T-helper 1 cell treated with Interleukin-12 subunit alpha and Interleukin-12 subunit beta and Interleukin-4 antibody, amounts not matched to agents 30 μg/mL and 1 μg/mL, for 36 hours (primary cell): Measurements from ENCODE around the gene IFT88.
"Not testable (repeated sequence)": the region's sequence is repeated elsewhere in the genome, so short reads cannot be mapped to it uniquely, and the experiment has no call there.

Source experiments
- H3K27ac Mint-ChIP-seq: one replicate; pipeline ENCODE4 v1.8.0; 2021; ENCODE audit warnings: mild to moderate bottlenecking, mixed read lengths
- H3K27me3 Mint-ChIP-seq: one replicate; pipeline ENCODE4 v1.8.0; 2021; ENCODE audit warnings: low read depth, mixed read lengths
- H3K36me3 Mint-ChIP-seq: one replicate; pipeline ENCODE4 v1.8.0; 2021; ENCODE audit warnings: low read depth, mixed read lengths
- H3K4me1 Mint-ChIP-seq: one replicate; pipeline ENCODE4 v1.8.0; 2021; ENCODE audit warnings: low read depth, mixed read lengths
- H3K4me3 Mint-ChIP-seq: one replicate; pipeline ENCODE4 v1.8.0; 2021; ENCODE audit warnings: mild to moderate bottlenecking, moderate library complexity, mixed read lengths
- H3K9me3 Mint-ChIP-seq: one replicate; pipeline ENCODE4 v1.8.0; 2021; ENCODE audit warnings: mixed read lengths

Gene IFT88

DNA sequence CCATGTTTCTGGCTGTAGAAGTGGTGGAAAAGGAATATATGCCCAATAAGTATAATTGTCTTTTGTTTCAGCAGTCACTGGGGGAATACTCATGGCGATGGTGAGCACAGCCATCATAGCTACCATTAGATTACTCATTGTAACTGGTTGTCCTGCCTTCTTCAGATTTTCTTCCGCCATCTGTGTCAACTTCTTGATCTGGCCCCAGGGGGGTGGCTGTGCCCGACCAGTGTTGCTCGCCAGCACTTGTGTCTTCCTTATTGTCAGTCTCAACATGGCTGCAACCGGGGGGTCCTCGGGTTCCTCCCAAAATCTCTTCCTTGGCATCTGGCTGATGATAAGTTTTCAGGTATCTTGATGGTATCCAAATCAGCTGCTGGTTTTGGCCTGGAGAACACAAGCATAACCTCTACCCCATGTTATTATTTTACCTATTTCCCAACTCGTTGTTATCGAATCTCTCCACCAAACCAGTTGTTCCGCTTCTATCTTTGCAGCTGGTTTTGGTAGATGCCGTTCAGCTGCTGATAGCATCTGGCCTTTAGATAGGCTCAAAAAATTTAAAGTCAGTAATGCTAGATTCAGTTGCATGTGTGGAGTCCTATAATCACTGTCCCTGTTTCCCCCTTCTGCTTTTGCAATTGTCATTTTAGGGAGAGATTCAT, 113.6 kb downstream of the IFT88 start:
- Mint-ChIP-seq H3K27ac (no peak overlapping the region), H3K36me3 (no peaks in the 10 kb centered on the region), H3K9me3 (no peaks in the 10 kb centered on the region), H3K27me3 (no peaks in the 10 kb centered on the region), H3K4me1 (no peaks in the 10 kb centered on the region), H3K4me3 (no peak overlapping the region)

DNA sequence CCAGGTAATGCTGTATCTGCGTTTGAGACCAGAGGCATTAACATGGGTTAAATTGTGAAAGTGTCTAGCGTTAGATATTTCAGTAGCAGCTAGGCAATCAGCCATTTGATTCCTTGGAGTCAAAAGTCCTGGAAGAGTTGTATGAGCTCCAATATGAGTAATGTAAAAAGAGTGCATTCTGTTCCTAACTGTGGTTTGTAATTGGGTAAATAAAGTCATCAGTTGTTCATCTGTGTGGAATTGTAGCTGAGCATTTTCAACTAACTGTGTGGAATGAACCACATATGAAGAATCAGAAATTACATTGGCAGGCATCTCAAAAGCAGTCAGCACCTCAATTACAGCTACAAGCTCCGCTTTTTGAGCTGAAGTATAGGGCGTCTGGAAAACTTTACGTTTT, 114.5 kb downstream of the IFT88 start:
- not testable (repeated sequence) for H3K4me1 Mint-ChIP-seq

DNA sequence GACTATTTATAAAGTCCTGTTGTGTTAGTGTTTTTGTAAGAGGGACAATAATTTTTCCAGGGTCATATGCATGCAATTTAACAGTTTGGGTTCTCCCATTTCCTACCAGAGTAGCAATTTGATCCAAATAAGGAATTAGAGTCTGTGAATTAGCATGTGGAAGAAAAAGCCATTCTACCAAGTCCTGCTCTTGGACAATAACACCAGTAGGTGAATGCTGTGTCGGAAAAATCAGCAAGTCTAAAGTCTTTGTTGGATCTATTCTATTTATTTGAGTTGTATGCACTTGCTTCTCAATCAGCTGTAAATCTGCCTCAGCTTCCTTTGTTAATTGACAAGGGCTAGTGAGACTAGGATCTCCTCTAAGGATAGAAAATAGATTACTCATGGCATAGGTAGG, 115.1 kb downstream of the IFT88 start:
- Mint-ChIP-seq H3K9me3 (no peaks in the 10 kb centered on the region), H3K36me3 (no peaks in the 10 kb centered on the region), H3K27me3 (no peaks in the 10 kb centered on the region), H3K27ac (no peak overlapping the region), H3K4me3 (no peak overlapping the region), H3K4me1 (no peaks in the 10 kb centered on the region)

More for the DNA sequence above, 114.5 kb downstream of the IFT88 start:
- H3K4me3 Mint-ChIP-seq, H3K9me3 Mint-ChIP-seq, H3K36me3 Mint-ChIP-seq, H3K27me3 Mint-ChIP-seq, H3K27ac Mint-ChIP-seq: not testable (repeated sequence)

DNA sequence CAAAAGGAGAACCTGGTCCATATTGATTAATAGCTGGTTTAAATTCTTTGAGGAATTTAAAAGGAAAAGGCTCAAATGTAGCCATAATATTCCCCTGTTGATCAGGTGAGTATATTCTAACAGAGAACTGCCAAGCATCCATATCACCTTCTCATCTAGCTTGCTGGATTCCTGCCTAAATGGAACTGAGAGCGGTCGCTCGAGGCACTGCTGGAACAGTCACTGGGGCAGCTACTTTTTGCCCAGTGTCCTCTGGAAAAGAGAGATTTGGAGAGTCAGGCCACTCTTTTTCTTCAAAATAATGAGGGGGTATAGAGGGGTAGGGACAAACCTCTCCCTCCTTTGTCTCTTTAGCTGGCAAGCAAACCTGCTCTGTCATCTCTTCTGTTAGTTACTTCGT, 117.1 kb downstream of the IFT88 start:
- no peak overlapping the region for H3K4me3 Mint-ChIP-seq
- H3K4me1 Mint-ChIP-seq, result no peaks in the 10 kb centered on the region
- no peaks in the 10 kb centered on the region for H3K27me3 Mint-ChIP-seq
- H3K9me3 Mint-ChIP-seq, result no peaks in the 10 kb centered on the region
- no peaks in the 10 kb centered on the region for H3K36me3 Mint-ChIP-seq
- no peak overlapping the region for H3K27ac Mint-ChIP-seq

DNA sequence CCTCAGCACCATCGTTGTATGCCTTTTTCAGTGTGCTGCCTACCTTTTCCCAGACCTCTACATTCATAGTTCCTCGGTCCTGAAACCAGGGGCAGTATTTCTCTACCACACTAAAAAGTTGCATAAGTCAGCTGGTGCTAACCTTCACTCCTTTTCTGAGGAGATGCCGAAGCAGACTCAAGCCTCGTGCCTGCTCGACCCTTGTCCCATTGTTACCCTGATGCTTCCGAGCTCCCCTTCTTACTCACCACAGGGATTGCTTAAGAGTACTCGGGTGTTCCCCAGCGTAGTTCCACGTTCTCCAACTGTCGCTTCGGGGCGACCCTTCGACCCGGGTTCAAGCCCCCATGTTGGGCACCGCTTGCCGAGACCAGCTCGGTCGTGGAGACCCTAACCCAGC, 117.6 kb downstream of the IFT88 start:
- Mint-ChIP-seq H3K27me3 (no peaks in the 10 kb centered on the region), H3K36me3 (no peaks in the 10 kb centered on the region), H3K9me3 (no peaks in the 10 kb centered on the region), H3K4me3 (no peak overlapping the region), H3K4me1 (no peaks in the 10 kb centered on the region), H3K27ac (no peak overlapping the region)

DNA sequence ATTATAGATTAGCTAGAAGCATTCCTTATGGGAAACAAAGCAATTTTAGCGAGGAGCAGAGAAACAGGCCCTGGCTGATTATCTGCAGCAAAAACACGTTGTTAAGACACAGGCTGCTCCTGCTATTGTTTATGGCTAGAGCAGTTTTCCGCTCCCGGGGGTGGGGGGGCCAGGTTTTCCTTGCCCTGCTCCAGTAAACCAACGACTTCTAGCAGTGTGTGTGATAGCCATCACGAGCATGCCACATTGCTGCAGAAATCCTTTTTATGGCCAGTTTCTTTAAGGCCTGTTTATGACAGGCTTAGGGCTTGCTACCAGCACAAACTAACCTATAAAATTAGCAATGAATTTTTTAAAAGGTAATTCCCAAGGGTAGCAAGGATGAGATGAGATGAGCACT, 118.1 kb downstream of the IFT88 start:
- no peak overlapping the region for H3K4me3 Mint-ChIP-seq
- no peaks in the 10 kb centered on the region for H3K4me1 Mint-ChIP-seq
- H3K27ac Mint-ChIP-seq, result no peak overlapping the region
- H3K27me3 Mint-ChIP-seq, result no peaks in the 10 kb centered on the region
- H3K9me3 Mint-ChIP-seq, result no peaks in the 10 kb centered on the region
- H3K36me3 Mint-ChIP-seq, result no peaks in the 10 kb centered on the region

DNA sequence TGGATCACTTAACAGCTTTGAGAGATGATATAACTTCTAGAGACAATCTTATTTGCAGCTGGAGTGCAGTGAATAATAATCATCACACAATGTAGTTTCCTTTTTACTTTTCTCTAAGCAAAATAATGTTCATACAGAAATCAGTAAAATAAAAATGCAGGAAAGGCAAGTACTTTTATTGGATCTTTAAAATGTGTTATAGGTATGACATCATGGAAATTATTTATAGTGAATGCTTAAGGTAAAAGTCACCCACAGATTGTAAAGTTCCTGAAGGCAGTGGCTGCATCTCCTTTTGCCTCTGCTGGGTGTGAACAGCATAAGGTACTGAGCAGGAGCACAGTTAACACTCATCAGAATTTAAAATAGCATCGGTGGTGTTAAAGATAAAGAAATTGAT, 119.2 kb downstream of the IFT88 start:
- H3K27ac Mint-ChIP-seq, result no peak overlapping the region
- no peaks in the 10 kb centered on the region for H3K9me3 Mint-ChIP-seq
- H3K27me3 Mint-ChIP-seq, result no peaks in the 10 kb centered on the region
- no peaks in the 10 kb centered on the region for H3K4me1 Mint-ChIP-seq
- H3K36me3 Mint-ChIP-seq, result no peaks in the 10 kb centered on the region
- no peak overlapping the region for H3K4me3 Mint-ChIP-seq

DNA sequence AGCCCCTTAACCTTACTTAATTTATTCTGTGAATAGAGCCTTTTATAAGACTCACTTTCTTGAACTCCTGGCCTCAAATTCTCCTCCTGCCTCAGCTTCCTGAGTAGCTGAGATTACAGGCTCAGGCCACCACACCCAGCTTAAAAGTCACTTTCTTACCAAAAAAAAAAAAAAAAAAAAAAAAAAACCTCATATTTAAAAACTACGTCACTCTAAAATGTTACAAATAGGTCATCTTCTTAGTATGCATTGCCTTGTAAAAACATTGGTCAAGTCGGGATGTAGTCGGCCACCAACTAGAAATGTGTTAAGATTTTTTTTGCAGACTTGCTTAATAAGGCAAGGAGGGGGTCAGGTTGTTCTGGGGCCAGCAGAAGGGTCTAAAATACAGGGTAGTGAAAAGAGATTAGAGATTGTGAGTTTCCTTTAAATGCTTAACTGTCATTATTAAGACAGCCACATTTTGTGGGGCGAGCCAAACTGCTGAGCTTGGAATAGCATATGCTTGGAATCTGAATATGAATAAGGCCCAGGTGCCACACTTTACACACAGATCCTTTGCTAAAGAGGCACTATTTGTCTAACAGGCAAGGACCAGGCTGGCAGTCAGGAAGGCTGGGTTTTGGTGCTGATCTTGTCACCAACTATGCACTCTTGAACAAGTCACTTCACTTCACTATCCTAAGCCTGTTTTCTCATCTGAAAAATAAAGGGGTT, 120.1 kb downstream of the IFT88 start:
- no peak overlapping the region for H3K4me3 Mint-ChIP-seq
- H3K27me3 Mint-ChIP-seq, result no peaks in the 10 kb centered on the region
- H3K4me1 Mint-ChIP-seq, result no peaks in the 10 kb centered on the region
- no peak overlapping the region for H3K27ac Mint-ChIP-seq
- H3K9me3 Mint-ChIP-seq, result no peaks in the 10 kb centered on the region
- H3K36me3 Mint-ChIP-seq, result no peaks in the 10 kb centered on the region

DNA sequence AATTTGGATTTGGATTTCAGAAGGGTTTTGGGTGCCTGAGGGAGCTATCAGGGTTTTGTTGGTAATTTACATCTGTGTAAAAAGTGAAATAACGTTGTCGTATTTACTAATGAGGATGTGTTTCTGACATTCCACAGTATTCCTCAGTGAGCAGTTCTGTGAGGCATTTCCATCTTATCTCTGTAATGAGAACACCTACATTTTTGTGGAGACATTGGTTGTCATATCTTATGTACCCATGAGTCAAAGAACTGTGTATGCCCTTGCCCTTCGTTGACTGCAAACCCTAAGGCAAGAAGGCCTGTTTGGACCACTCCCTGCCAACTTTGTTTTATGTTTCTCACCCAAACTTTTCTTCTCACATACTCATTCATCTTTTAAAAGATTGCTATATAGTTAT, 122.3 kb downstream of the IFT88 start:
- H3K4me1 Mint-ChIP-seq, result no peaks in the 10 kb centered on the region
- H3K4me3 Mint-ChIP-seq, result no peak overlapping the region
- H3K9me3 Mint-ChIP-seq, result no peaks in the 10 kb centered on the region
- H3K27me3 Mint-ChIP-seq, result no peaks in the 10 kb centered on the region
- no peaks in the 10 kb centered on the region for H3K36me3 Mint-ChIP-seq
- no peak overlapping the region for H3K27ac Mint-ChIP-seq

DNA sequence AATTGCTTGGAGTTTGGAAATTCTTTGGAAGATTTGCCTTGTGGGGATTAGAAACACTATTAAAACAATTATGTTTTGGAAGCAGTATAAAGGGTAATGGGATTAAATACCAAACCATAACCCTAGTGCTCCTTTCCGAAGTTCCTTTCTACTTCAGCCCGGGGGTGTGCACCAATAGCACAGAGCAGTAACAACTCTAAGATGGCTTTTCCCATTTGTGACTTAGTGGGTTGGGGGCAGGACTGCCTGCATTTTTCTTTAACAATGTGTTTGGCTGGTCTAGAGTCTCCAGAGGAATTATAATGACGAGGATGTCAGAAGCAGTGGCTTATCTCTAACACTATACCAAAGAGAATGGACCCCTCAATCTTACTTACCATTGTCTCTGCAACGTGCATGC, 124.7 kb downstream of the IFT88 start:
- Mint-ChIP-seq H3K36me3 (no peaks in the 10 kb centered on the region), H3K4me3 (no peak overlapping the region), H3K27me3 (peaks cover 8% of the 10 kb centered on the region), H3K9me3 (no peaks in the 10 kb centered on the region), H3K4me1 (no peaks in the 10 kb centered on the region), H3K27ac (no peak overlapping the region)

DNA sequence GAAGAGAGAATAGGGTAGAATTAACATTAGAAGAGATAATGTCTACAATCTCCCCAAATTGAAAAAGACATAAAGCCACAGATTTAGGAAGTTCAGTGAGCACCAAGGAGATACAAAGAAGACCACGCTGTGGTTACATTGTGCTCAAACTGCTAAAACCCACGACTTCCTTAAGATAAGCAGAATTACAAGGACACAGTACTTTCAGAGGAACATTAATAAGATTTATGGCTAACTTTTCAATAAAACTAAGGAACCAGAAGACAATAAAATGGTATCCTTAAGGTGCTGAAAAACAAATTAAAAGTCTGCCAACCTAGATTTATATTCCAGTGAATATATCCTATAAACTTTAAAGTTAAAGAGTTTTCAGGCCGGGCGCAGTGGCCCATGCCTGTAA, 129.1 kb downstream of the IFT88 start:
- Mint-ChIP-seq H3K4me3 (no peak overlapping the region), H3K36me3 (no peaks in the 10 kb centered on the region), H3K27me3 (peaks cover 29% of the 10 kb centered on the region), H3K9me3 (no peaks in the 10 kb centered on the region), H3K4me1 (no peaks in the 10 kb centered on the region), H3K27ac (no peak overlapping the region)

DNA sequence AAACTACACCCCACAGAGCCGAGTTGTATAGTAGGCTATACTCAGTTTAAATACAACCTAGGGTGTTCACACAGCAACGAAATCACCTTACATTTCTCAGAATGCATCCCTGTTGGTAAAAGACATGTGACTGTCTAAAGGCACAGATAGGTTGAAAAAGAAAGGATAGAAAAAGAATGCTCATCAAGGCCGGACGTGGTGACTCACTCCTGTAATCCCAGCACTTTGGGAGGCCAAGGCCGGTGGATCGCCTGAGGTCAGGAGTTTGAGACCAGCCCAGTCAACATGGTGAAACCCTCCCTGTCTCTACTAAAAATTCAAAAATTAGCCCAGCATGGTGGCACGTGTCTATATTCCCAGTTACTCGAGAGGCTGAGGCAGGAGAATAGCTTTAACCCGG, 132.8 kb downstream of the IFT88 start:
- H3K27me3 Mint-ChIP-seq, result peaks cover 53% of the 10 kb centered on the region
- no peak overlapping the region for H3K27ac Mint-ChIP-seq
- H3K36me3 Mint-ChIP-seq, result peaks cover 2% of the 10 kb centered on the region
- peaks cover 5% of the 10 kb centered on the region for H3K4me1 Mint-ChIP-seq
- no peaks in the 10 kb centered on the region for H3K9me3 Mint-ChIP-seq
- H3K4me3 Mint-ChIP-seq, result no peak overlapping the region

DNA sequence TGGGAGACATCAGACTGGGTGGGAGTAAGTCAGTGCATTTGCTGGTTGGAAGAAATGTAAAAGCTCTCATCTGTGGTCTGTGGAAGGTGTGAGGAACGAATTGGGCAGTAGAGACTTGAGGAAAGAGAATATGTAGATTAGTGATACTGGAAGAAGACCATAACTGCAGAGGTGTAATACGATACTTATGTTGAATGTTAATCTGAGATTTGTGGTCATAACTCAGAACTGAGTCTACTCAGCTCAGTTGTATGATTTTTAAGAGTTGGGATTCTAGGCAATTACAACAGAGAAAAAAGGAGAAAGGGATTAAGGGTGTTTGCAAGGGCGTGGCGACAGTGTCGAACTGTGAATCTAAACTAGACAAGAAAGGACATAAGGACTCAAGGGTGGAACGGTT, 133.3 kb downstream of the IFT88 start:
- no peak overlapping the region for H3K4me3 Mint-ChIP-seq

DNA sequence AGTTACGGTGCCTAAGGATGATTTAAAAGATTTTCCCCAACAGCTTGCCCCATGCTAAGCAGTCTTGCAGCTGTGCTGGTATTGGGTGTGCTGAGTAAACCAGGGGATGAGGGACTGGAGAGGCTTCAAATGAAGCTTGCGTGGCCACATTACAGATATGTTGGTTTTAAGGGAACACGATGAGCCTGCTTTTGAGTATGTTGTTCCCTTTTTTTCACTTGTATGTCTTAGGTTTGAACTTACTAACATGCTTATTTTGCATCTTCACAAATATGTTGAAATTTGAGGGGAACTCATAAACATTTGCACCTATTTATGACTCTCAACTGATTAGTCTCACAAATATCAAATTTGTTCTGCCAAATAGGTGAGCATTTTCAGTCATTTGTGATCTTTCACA, 134.5 kb downstream of the IFT88 start:
- H3K4me1 Mint-ChIP-seq, result peaks cover 5% of the 10 kb centered on the region
- H3K4me3 Mint-ChIP-seq, result no peak overlapping the region
- H3K27me3 Mint-ChIP-seq, result peaks cover 49% of the 10 kb centered on the region
- H3K36me3 Mint-ChIP-seq, result peaks cover 2% of the 10 kb centered on the region
- H3K9me3 Mint-ChIP-seq, result no peaks in the 10 kb centered on the region
- no peak overlapping the region for H3K27ac Mint-ChIP-seq

More for the DNA sequence above, 133.3 kb downstream of the IFT88 start:
- Mint-ChIP-seq H3K27me3 (peaks cover 56% of the 10 kb centered on the region), H3K4me1 (peaks cover 5% of the 10 kb centered on the region), H3K36me3 (peaks cover 2% of the 10 kb centered on the region), H3K9me3 (no peaks in the 10 kb centered on the region), H3K27ac (no peak overlapping the region)

DNA sequence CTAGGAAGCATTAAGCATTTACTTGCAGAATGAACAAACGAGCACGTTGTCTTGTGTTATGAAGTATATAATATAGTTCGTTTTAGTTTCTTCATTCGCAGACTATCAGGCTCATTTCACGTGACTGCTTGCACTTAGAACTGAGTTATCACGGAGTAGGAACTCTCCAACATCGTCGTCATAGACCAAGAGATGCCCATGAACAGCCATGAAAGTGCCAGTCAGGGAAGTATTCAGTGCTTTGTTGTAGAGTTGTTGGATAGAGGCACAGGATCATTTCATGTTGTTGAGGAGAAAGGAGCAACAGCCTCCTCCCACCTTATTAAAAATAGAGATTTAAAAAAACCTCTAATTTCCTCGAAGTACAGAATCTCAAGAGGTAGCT, 135.6 kb downstream of the IFT88 start:
- Mint-ChIP-seq H3K36me3 (peaks cover 2% of the 10 kb centered on the region), H3K27me3 (peaks cover 49% of the 10 kb centered on the region), H3K4me1 (peaks cover 5% of the 10 kb centered on the region), H3K9me3 (no peaks in the 10 kb centered on the region), H3K27ac (no peak overlapping the region), H3K4me3 (peak overlapping the region; percentile 88)
